MM.1S (cell line): Measurements from ENCODE around the gene RAB42.

Experiments used
- DNase-seq: peaks from one replicate; pipeline ENCODE4 v3.0.0-alpha.2; 2015
- H2AFZ ChIP-seq: fragments of 300-600 bp; sonication (generic); 2 replicates; pipeline ENCODE4 v1.6.0; 2016; ENCODE audit warnings: antibody characterized with exemption, low read length
- H3F3A ChIP-seq: fragments of 300-600 bp; sonication (generic); 2 replicates; pipeline ENCODE4 v1.6.1; 2016; ENCODE audit warnings: mild to moderate bottlenecking, antibody characterized with exemption, low read length, moderate library complexity, mixed read lengths; ENCODE audit not compliant: insufficient read depth
- H3K27ac ChIP-seq: fragments of 300-600 bp; sonication (generic); 2 replicates; pipeline ENCODE4 v1.5.1; 2016; ENCODE audit warnings: mild to moderate bottlenecking, low read length
- H3K27me3 ChIP-seq: fragments of 300-600 bp; sonication (generic); replicated peaks from 2 replicates; pipeline ENCODE4 v1.6.0; 2016; ENCODE audit warnings: low read length; ENCODE audit not compliant: insufficient read depth
- H3K36me3 ChIP-seq: fragments of 300-600 bp; sonication (generic); replicated peaks from 2 replicates; pipeline ENCODE4 v1.6.1; 2016; ENCODE audit warnings: mild to moderate bottlenecking, low read length, mixed read lengths; ENCODE audit not compliant: insufficient read depth
- H3K4me1 ChIP-seq: fragments of 300-600 bp; sonication (generic); 2 replicates; pipeline ENCODE4 v1.6.1; 2016; ENCODE audit warnings: low read length, mixed read lengths
- H3K4me2 ChIP-seq: fragments of 300-600 bp; sonication (generic); 2 replicates; pipeline ENCODE4 v1.6.0; 2016; ENCODE audit warnings: low read depth, low read length
- H3K4me3 ChIP-seq: fragments of 300-600 bp; sonication (generic); 2 replicates; pipeline ENCODE4 v1.5.1; 2016; ENCODE audit warnings: low read length, mixed read lengths
- H3K79me2 ChIP-seq: fragments of 300-600 bp; sonication (generic); 2 replicates; pipeline ENCODE4 v1.6.1; 2016; ENCODE audit warnings: mixed run types, low read length, mixed read lengths
- H3K9ac ChIP-seq: fragments of 300-600 bp; sonication (generic); 2 replicates; pipeline ENCODE4 v1.6.1; 2016; ENCODE audit warnings: low read length, mixed read lengths
- H3K9me2 ChIP-seq: fragments of 300-600 bp; sonication (generic); replicated peaks from 2 replicates; pipeline ENCODE4 v1.6.1; 2016; ENCODE audit warnings: mild to moderate bottlenecking, low read length, mixed read lengths; ENCODE audit not compliant: insufficient read depth
- H3K9me3 ChIP-seq: fragments of 300-600 bp; sonication (generic); replicated peaks from 2 replicates; pipeline ENCODE4 v1.6.1; 2016; ENCODE audit warnings: mild to moderate bottlenecking, low read length, mixed read lengths; ENCODE audit not compliant: insufficient read depth
- H4K20me1 ChIP-seq: fragments of 300-600 bp; sonication (generic); 2 replicates; pipeline ENCODE4 v1.6.1; 2016; ENCODE audit warnings: mild to moderate bottlenecking, low read length, moderate library complexity, mixed read lengths; ENCODE audit not compliant: insufficient read depth
- EZH2 ChIP-seq: fragments of 300-600 bp; sonication (generic); optimal IDR thresholded peaks from 2 replicates; pipeline ENCODE3; 2017; ENCODE audit warnings: low read depth, mild to moderate bottlenecking, antibody characterized with exemption, low read length, mixed read lengths
- EZH2phosphoT487 ChIP-seq: fragments of 300-600 bp; sonication (generic); IDR thresholded peaks from 2 replicates; pipeline ENCODE4 v1.6.1; 2018; ENCODE audit warnings: antibody characterized with exemption, low read length
- TF ChIP-seq, protein P1 (sequence below): fragments of 300-600 bp; sonication (generic); IDR thresholded peaks from 2 replicates; pipeline ENCODE4 v1.5.1; 2016; ENCODE audit warnings: antibody characterized with exemption, low read length, mixed read lengths

The RAB42 gene

DNA sequence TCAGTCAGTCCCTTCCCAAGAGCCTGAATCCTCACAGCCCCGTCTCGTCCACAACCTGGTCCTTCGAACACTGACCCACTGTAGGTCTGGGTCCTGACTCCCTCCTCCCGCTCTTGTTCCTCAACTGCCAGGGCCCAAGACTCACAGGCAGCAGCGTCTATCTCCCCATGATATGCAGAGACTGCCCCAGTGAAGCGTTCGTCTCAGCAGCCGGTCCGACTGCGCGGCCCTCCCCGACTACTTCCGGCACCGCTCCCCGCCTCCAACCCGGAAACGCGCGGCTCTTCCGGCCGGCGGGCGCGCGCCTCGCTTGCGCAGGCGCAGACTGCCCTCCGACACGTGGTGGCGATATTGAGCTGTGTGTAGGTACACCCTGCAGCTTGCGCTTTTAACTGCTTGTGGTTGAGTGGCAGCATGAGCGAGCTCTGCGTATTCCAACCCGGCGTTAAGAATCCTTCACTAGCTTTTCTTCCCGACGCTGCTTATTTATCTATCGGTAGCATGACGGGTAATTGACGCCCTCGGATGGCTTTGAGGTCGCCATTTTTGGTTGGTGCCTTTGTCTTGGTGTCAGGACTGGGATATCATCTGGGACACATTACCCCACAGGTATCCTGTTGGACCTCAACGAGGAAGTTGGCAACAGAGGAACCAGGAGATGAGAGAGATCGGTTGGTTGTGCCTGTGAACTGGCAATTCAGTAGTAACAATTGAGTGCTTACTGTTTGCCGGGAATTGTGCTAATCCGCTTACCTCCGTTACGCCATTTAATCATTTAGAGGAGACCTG lies 51.0 kb downstream of the RAB42 start, which contains the start of gene TAF12:
TSS of gene TAF12 (minus strand) at position 221 of the 789 bp plus-strand sequence. CDS start 20,986 bp downstream, outside the sequence.
- Histone ChIP-seq H2AFZ (peak within 1 kb of the TSS; percentile 88), H3K79me2 (peaks cover 29% of the 10 kb centered on the region), H4K20me1 (no peaks in the 10 kb centered on the region), H3K9me3 (no peaks in the 10 kb centered on the region), H3K36me3 (no peaks in the 10 kb centered on the region), H3K9me2 (no peaks in the 10 kb centered on the region), H3F3A (peaks cover 19% of the 10 kb centered on the region), H3K9ac (peak within 1 kb of the TSS; percentile 93), H3K4me3 (peak within 1 kb of the TSS; percentile 97), H3K27ac (peak within 1 kb of the TSS; percentile 98), H3K27me3 (no peaks in the 10 kb centered on the region), H3K4me1 (peaks cover 18% of the 10 kb centered on the region), H3K4me2 (peak within 1 kb of the TSS; percentile 98)
- TF ChIP-seq, protein P1, sequence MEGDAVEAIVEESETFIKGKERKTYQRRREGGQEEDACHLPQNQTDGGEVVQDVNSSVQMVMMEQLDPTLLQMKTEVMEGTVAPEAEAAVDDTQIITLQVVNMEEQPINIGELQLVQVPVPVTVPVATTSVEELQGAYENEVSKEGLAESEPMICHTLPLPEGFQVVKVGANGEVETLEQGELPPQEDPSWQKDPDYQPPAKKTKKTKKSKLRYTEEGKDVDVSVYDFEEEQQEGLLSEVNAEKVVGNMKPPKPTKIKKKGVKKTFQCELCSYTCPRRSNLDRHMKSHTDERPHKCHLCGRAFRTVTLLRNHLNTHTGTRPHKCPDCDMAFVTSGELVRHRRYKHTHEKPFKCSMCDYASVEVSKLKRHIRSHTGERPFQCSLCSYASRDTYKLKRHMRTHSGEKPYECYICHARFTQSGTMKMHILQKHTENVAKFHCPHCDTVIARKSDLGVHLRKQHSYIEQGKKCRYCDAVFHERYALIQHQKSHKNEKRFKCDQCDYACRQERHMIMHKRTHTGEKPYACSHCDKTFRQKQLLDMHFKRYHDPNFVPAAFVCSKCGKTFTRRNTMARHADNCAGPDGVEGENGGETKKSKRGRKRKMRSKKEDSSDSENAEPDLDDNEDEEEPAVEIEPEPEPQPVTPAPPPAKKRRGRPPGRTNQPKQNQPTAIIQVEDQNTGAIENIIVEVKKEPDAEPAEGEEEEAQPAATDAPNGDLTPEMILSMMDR = peak; percentile 42
- TF ChIP-seq EZH2phosphoT487 = no peak
- DNase-seq = peak; percentile 98

DNA sequence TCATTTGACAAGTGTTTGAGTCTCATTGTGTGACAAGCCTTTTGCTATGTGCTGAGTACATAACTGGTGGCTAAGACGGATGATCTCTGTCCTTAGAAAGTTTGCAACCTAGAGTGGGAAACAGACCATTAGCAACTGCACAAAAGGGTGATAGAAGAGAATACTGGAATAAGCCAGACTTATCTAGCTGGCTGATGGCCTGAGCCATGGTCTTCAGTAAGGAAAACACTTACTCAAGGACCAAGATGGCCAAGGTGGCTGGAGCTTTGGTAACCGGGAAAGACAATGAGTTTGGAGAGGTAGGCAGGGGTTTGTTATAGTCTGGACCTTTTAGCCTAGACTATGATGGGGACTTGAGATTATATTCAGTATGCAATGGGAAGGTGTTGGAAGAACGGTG lies 52.4 kb downstream of the RAB42 start:
- H3K4me2 ChIP-seq = peak overlapping the region; percentile 98
- H3K79me2 ChIP-seq = peaks cover 29% of the 10 kb centered on the region
- no peaks in the 10 kb centered on the region for H3K27me3 ChIP-seq
- H2AFZ ChIP-seq = peak overlapping the region; percentile 85; the same call in 1 of the 2 replicates
- H3K4me1 ChIP-seq = peaks cover 18% of the 10 kb centered on the region
- TF ChIP-seq EZH2 (no peak), EZH2phosphoT487 (no peak)
- TF ChIP-seq, protein P1 = no peak
- no peaks in the 10 kb centered on the region for H4K20me1 ChIP-seq
- DNase-seq = peak; percentile 10
- H3K4me3 ChIP-seq = peak overlapping the region; percentile 97
- peaks cover 28% of the 10 kb centered on the region for H3F3A ChIP-seq
- no peaks in the 10 kb centered on the region for H3K9me3 ChIP-seq
- H3K27ac ChIP-seq = peak overlapping the region; percentile 98; the same call in 1 of the 2 replicates
- H3K9me2 ChIP-seq = no peaks in the 10 kb centered on the region
- no peaks in the 10 kb centered on the region for H3K36me3 ChIP-seq
- peak overlapping the region; percentile 93; the same call in 1 of the 2 replicates for H3K9ac ChIP-seq
